AG04450 (cell line): ENCODE measurements around the gene TRAPPC3L. TPM values are rescaled to one million over a fixed set of nuclear protein-coding genes. Genes with fewer than 3 reads are reported as not detected.

Source experiments
- CTCF ChIA-PET: fragments of 300-600, 350-600 bp; formaldehyde crosslinking; extraction: SDS; loops from one replicate; lab custom pipeline; 2022; ENCODE audit warnings: antibody characterized with exemption, inconsistent platforms; lab: Charles Lee
- POLR2A ChIA-PET: fragments of 350-600 bp; formaldehyde crosslinking; extraction: SDS; loops from one replicate; lab custom pipeline; 2021; ENCODE audit warnings: antibody characterized with exemption, inconsistent platforms; lab: Yijun Ruan, JAX
- DNase-seq: peaks from one replicate; pipeline ENCODE4 v3.0.0-alpha.2; 2011; ENCODE audit warnings: low read depth, low spot score
- H3K27ac ChIP-seq: one replicate; pipeline ENCODE4 v1.5.1; 2012; ENCODE audit warnings: low read depth, low read length, control low read depth
- H3K27me3 ChIP-seq: one replicate; pipeline ENCODE4 v1.6.0; 2012; ENCODE audit warnings: low read length; ENCODE audit not compliant: control insufficient read depth, insufficient read depth
- H3K4me3 ChIP-seq: 2 replicates; pipeline ENCODE4 v1.5.1; 2011; ENCODE audit warnings: mild to moderate bottlenecking, low read depth, low read length, control low read depth
- H3K9me3 ChIP-seq: 2 replicates; pipeline ENCODE4 v1.5.1; 2012; ENCODE audit warnings: low read length; ENCODE audit not compliant: control insufficient read depth, insufficient read depth
- CTCF ChIP-seq: IDR thresholded peaks from 2 replicates; pipeline ENCODE4 v1.5.1; 2011; ENCODE audit warnings: low read depth, low read length, control low read depth, inconsistent platforms
- polyA plus RNA-seq: library from polyadenylated mRNA; depleted of rRNA; stranded (reverse); fragments of >200 nt; gene quantifications from 2 replicates; pipeline ENCODE4 v1.2.3, GENCODE V29; 2011

TRAPPC3L gene
- polyA plus RNA-seq, 1 experiment: 0.19 TPM

- ChIA-PET POLR2A (no interaction called here), CTCF (interaction anchor here (0.6 to 9.0 kb wide), 7 partner anchors 19 to 298 kb away, joined by 4 to 78 read pairs (median 7); no protein-coding TSS in a partner anchor)
- Histone ChIP-seq H3K4me3 (no peak overlapping the region), H3K27me3 (no peaks in the 10 kb centered on the region), H3K27ac (no peak overlapping the region), H3K9me3 (no peaks in the 10 kb centered on the region)
- DNase-seq: no peak
- TF ChIP-seq CTCF: no peak
Measured at GRCh38 chr6:116515141-116515540, 30.3 kb downstream of the TRAPPC3L start.

- CTCF ChIA-PET: interaction anchor here (1.3 to 9.0 kb wide), 5 partner anchors 13 to 246 kb away, joined by 3 to 78 read pairs (median 59); no protein-coding TSS in a partner anchor
- no peaks in the 10 kb centered on the region for H3K9me3 ChIP-seq
- POLR2A ChIA-PET: no interaction called here
- no peak for TF ChIP-seq CTCF
- DNase-seq: no peak
- H3K4me3 ChIP-seq: peak overlapping the region; percentile 15
- no peaks in the 10 kb centered on the region for H3K27me3 ChIP-seq
- no peak overlapping the region for H3K27ac ChIP-seq
Measured at GRCh38 chr6:116514111-116514510, 31.4 kb downstream of the TRAPPC3L start.

- no peaks in the 10 kb centered on the region for H3K9me3 ChIP-seq
- H3K4me3 ChIP-seq: peak overlapping the region; percentile 66
- ChIA-PET CTCF (interaction anchor here (0.7 to 9.0 kb wide), 12 partner anchors 9 to 245 kb away, joined by 3 to 78 read pairs (median 9); no protein-coding TSS in a partner anchor), POLR2A (no interaction called here)
- no peaks in the 10 kb centered on the region for H3K27me3 ChIP-seq
- no peak for DNase-seq
- H3K27ac ChIP-seq: no peak overlapping the region
- no peak for TF ChIP-seq CTCF
Measured at GRCh38 chr6:116513224-116513875, 32.1 kb downstream of the TRAPPC3L start.

GRCh38 chr6:116512734-116513133 lies 32.8 kb downstream of the TRAPPC3L start:
- no peak for DNase-seq
- no peaks in the 10 kb centered on the region for H3K27me3 ChIP-seq
- H3K9me3 ChIP-seq: no peaks in the 10 kb centered on the region
- TF ChIP-seq CTCF: no peak
- peak overlapping the region; percentile 66 for H3K4me3 ChIP-seq
- CTCF ChIA-PET: interaction anchor here (0.7 to 9.0 kb wide), 18 partner anchors 10 to 295 kb away, joined by 3 to 78 read pairs (median 6); partner anchors contain the start of gene TSPYL1
- POLR2A ChIA-PET: interaction anchor here (0.8 to 1.7 kb wide), 2 partner anchors 18 to 142 kb away, joined by 4 to 8 read pairs; partner anchors contain the start of gene DSE
- no peak overlapping the region for H3K27ac ChIP-seq

- Histone ChIP-seq H3K27me3 (no peaks in the 10 kb centered on the region), H3K27ac (peak overlapping the region; percentile 94), H3K9me3 (no peaks in the 10 kb centered on the region), H3K4me3 (peak overlapping the region; percentile 66)
- POLR2A ChIA-PET: interaction anchor here (0.8 to 1.7 kb wide), 6 partner anchors 15 to 141 kb away, joined by 3 to 9 read pairs (median 6); partner anchors contain the start of genes DSE and RWDD1
- no peak for DNase-seq
- no peak for TF ChIP-seq CTCF
- CTCF ChIA-PET: interaction anchor here (0.6 to 9.0 kb wide), 51 partner anchors 8 to 295 kb away, joined by 3 to 78 read pairs (median 4); partner anchors contain the start of genes RWDD1 and TSPYL1
Measured at GRCh38 chr6:116512111-116512559, 33.3 kb downstream of the TRAPPC3L start.
